CD14-positive monocyte (primary cell): ENCODE measurements around the gene TBX6. TPM values are rescaled to one million over a fixed set of nuclear protein-coding genes. Genes with fewer than 3 reads are reported as not detected.

Source experiments
- DNase-seq, 3 donors: peaks; one replicate each; pipeline ENCODE4 v3.0.0-alpha.2; 2011 to 2022
- H2AFZ ChIP-seq: 2 replicates; pipeline ENCODE4 v1.6.0; 2012; ENCODE audit warnings: mild to moderate bottlenecking, low read depth, low read length, inconsistent platforms; ENCODE audit not compliant: insufficient read depth, poor library complexity, severe bottlenecking
- H3K27ac ChIP-seq, 2 donors: 1 replicate in 1 of 2; 2 replicates in 1 of 2; pipeline ENCODE4 v1.5.1; 2012 to 2013; ENCODE audit warnings: low read length in 2 of 2, control low read depth in 1 of 2, inconsistent platforms in 1 of 2, low read depth in 1 of 2, mild to moderate bottlenecking in 1 of 2
- H3K27me3 ChIP-seq, 2 donors: one replicate each; pipeline versions ENCODE4 v1.6.0 to v1.6.1; 2011 to 2013; ENCODE audit warnings: low read length in 2 of 2; ENCODE audit not compliant: control insufficient read depth in 2 of 2, insufficient read depth in 2 of 2
- H3K36me3 ChIP-seq, 2 donors: replicated peaks in 1 of 2; 1 replicate in 1 of 2; 2 replicates in 1 of 2; pipeline versions ENCODE4 v1.5.1 to v1.6.1; 2012 to 2013; ENCODE audit warnings: low read length in 2 of 2, control low read depth in 1 of 2, inconsistent platforms in 1 of 2, mild to moderate bottlenecking in 1 of 2; ENCODE audit not compliant: insufficient read depth in 2 of 2, control insufficient read depth in 1 of 2
- H3K4me1 ChIP-seq, 2 donors: 1 replicate in 1 of 2; 2 replicates in 1 of 2; pipeline versions ENCODE4 v1.5.1 to v1.6.1; 2012 to 2013; ENCODE audit warnings: low read length in 2 of 2, control low read depth in 1 of 2, inconsistent platforms in 1 of 2, mild to moderate bottlenecking in 1 of 2, moderate library complexity in 1 of 2; ENCODE audit not compliant: insufficient read depth in 2 of 2, control insufficient read depth in 1 of 2
- H3K4me2 ChIP-seq: replicated peaks from 2 replicates; pipeline ENCODE3; 2012; ENCODE audit warnings: low read length, moderate library complexity, mild to moderate bottlenecking; ENCODE audit not compliant: poor library complexity, severe bottlenecking; ENCODE audit errors: extremely low read depth
- H3K4me3 ChIP-seq, 3 experiments: fragments of 200-600 bp in 1 of 3; sonication (generic) in 1 of 3; replicated peaks in 1 of 3; 1 replicate in 2 of 3; 2 replicates in 1 of 3; pipeline ENCODE4 v1.5.1; 2011 to 2013; ENCODE audit warnings: low read length in 3 of 3, mild to moderate bottlenecking in 3 of 3, control low read depth in 2 of 3, low read depth in 2 of 3, inconsistent platforms in 1 of 3, moderate library complexity in 1 of 3
- H3K79me2 ChIP-seq: 2 replicates; pipeline ENCODE4 v1.6.0; 2012; ENCODE audit warnings: mild to moderate bottlenecking, control low read depth, inconsistent platforms, low read length, moderate library complexity; ENCODE audit not compliant: insufficient read depth
- H3K9ac ChIP-seq: 2 replicates; pipeline ENCODE4 v1.6.0; 2017; ENCODE audit warnings: low read length, mild to moderate bottlenecking; ENCODE audit not compliant: insufficient read depth, poor library complexity, severe bottlenecking
- H3K9me3 ChIP-seq, 2 donors: replicated peaks in 1 of 2; 1 replicate in 1 of 2; 2 replicates in 1 of 2; pipeline versions ENCODE4 v1.5.1 to v1.6.1; 2012 to 2013; ENCODE audit warnings: low read length in 2 of 2, control low read depth in 1 of 2; ENCODE audit not compliant: control insufficient read depth in 1 of 2, insufficient read depth in 1 of 2
- H4K20me1 ChIP-seq: 2 replicates; pipeline ENCODE4 v1.6.0; 2012; ENCODE audit warnings: mild to moderate bottlenecking, low read length, control low read depth, moderate library complexity; ENCODE audit not compliant: insufficient read depth
- H3K27ac Mint-ChIP-seq, 7 donors: one replicate each; pipeline ENCODE4 v1.8.0; 2020; ENCODE audit warnings: mild to moderate bottlenecking in 7 of 7, mixed read lengths in 7 of 7, moderate library complexity in 6 of 7, inconsistent platforms in 2 of 7
- H3K27me3 Mint-ChIP-seq, 3 donors: one replicate each; pipeline ENCODE4 v1.8.0; 2021 to 2022; ENCODE audit warnings: low read depth in 3 of 3, mild to moderate bottlenecking in 3 of 3, mixed read lengths in 3 of 3, moderate library complexity in 3 of 3, inconsistent platforms in 1 of 3
- H3K36me3 Mint-ChIP-seq, 2 donors: one replicate each; pipeline ENCODE4 v1.8.0; 2020; ENCODE audit warnings: mixed read lengths in 2 of 2, inconsistent platforms in 1 of 2, mild to moderate bottlenecking in 1 of 2
- H3K4me1 Mint-ChIP-seq: one replicate; pipeline ENCODE4 v1.8.0; 2020; ENCODE audit warnings: mild to moderate bottlenecking, mixed read lengths
- H3K4me3 Mint-ChIP-seq, 2 donors: one replicate each; pipeline ENCODE4 v1.8.0; 2020; ENCODE audit warnings: mild to moderate bottlenecking in 2 of 2, mixed read lengths in 2 of 2, moderate library complexity in 1 of 2
- H3K9me3 Mint-ChIP-seq, 7 donors: one replicate each; pipeline ENCODE4 v1.8.0; 2020 to 2022; ENCODE audit warnings: mixed read lengths in 7 of 7, mild to moderate bottlenecking in 6 of 7, moderate library complexity in 6 of 7, inconsistent platforms in 2 of 7
- CTCF ChIP-seq: fragments of 200-600 bp; IDR thresholded peaks from one replicate; pipeline ENCODE4 v1.8.0; 2022; ENCODE audit warnings: antibody characterized with exemption, mild to moderate bottlenecking
- WGBS: methylation state at CpG from one replicate; pipeline ENCODE4 v1.1.5; 2013; ENCODE audit warnings: missing lambda C conversion rate; ENCODE audit not compliant: insufficient coverage; 5-methylcytosine and 5-hydroxymethylcytosine counted together
- intact Hi-C, 2 donors: fragments of 100-400 bp; cut with micrococcal nuclease; formaldehyde crosslinking; loops; one replicate each; pipeline versions ENCODE4 v1.15.0 to v1.15.1; 2023
- polyA plus RNA-seq, 3 donors: library from polyadenylated mRNA; depleted of rRNA in 1 of 3; unstranded in 2 of 3; stranded (reverse) in 1 of 3; fragments of 300-500 nt in 2 of 3; fragments of >200 nt in 1 of 3; fragmentation: Illumina TruSeq in 2 of 3; gene quantifications; 1 replicate in 2 of 3; 2 replicates in 1 of 3; pipeline ENCODE4 v1.2.3, GENCODE V29; 2012 to 2021

Gene TBX6
- polyA plus RNA-seq, 3 donors, result 0.10 to 0.65 (median 0.11) TPM

GRCh38 chr16:30114411-30114810 lies 22.7 kb upstream of the TBX6 start:
- H3K4me3 Mint-ChIP-seq, result no peak overlapping the region
- H3K4me3 ChIP-seq, result no peak overlapping the region
- DNase-seq, result no peak
- H3K9me3 ChIP-seq, result no peaks in the 10 kb centered on the region
- no peak overlapping the region for H2AFZ ChIP-seq
- H3K79me2 ChIP-seq, result no peaks in the 10 kb centered on the region
- H3K27ac Mint-ChIP-seq, result no peak overlapping the region
- H3K9me3 Mint-ChIP-seq, result peaks cover 0 to 5% (median 0%) of the 10 kb centered on the region in 7 donors
- WGBS, result 98% methylated on average over 6 of the region's 11 CpGs
- H3K9ac ChIP-seq, result no peak overlapping the region
- H3K36me3 ChIP-seq, result peaks cover 41 to 71% of the 10 kb centered on the region in 2 donors
- no peaks in the 10 kb centered on the region for H3K4me1 ChIP-seq
- H3K27ac ChIP-seq, result no peak overlapping the region
- H3K4me1 Mint-ChIP-seq, result peaks cover 7% of the 10 kb centered on the region
- TF ChIP-seq CTCF, result no peak
- intact Hi-C loops, result no loop called here
- H3K36me3 Mint-ChIP-seq, result peaks cover 54 to 91% of the 10 kb centered on the region in 2 donors
- no peaks in the 10 kb centered on the region for H3K27me3 ChIP-seq
- peaks cover 0 to 3% (median 0%) of the 10 kb centered on the region in 3 donors for H3K27me3 Mint-ChIP-seq
- H3K4me2 ChIP-seq, result no peak overlapping the region
- no peaks in the 10 kb centered on the region for H4K20me1 ChIP-seq

- Mint-ChIP-seq H3K4me1 (peaks cover 7% of the 10 kb centered on the region), H3K4me3 (no peak overlapping the region), H3K36me3 (peaks cover 50 to 91% of the 10 kb centered on the region in 2 donors), H3K27ac (peak overlapping the region in 1 of 7 donors; percentile 36), H3K9me3 (peaks cover 0 to 5% (median 0%) of the 10 kb centered on the region in 7 donors), H3K27me3 (peaks cover 0 to 1% (median 0%) of the 10 kb centered on the region in 3 donors)
- Histone ChIP-seq H3K27ac (peak overlapping the region in 1 of 2 donors; percentile 20), H3K79me2 (no peaks in the 10 kb centered on the region), H2AFZ (no peak overlapping the region), H3K4me3 (no peak overlapping the region), H3K9me3 (no peaks in the 10 kb centered on the region), H3K4me2 (no peak overlapping the region), H3K4me1 (no peaks in the 10 kb centered on the region), H3K36me3 (peaks cover 41 to 65% of the 10 kb centered on the region in 2 donors), H4K20me1 (no peaks in the 10 kb centered on the region), H3K27me3 (no peaks in the 10 kb centered on the region), H3K9ac (no peak overlapping the region)
- intact Hi-C loops, result no loop called here
- DNase-seq, result no peak
- no peak for TF ChIP-seq CTCF
- 100% methylated on average over 1 of the region's 20 CpGs for WGBS
Measured at GRCh38 chr16:30113711-30114333, 22.1 kb upstream of the TBX6 start.
